GM21526 (cell line): ENCODE data around the gene LY6G5C.

ENCODE experiments used
- ATAC-seq: cut with Tn5 transposase; IDR thresholded peaks from one replicate; pipeline ENCODE4 v1.9.1; 2021; ENCODE audit warnings: moderate library complexity; ENCODE audit not compliant: unreplicated experiment, low FRiP score

Gene LY6G5C

DNA sequence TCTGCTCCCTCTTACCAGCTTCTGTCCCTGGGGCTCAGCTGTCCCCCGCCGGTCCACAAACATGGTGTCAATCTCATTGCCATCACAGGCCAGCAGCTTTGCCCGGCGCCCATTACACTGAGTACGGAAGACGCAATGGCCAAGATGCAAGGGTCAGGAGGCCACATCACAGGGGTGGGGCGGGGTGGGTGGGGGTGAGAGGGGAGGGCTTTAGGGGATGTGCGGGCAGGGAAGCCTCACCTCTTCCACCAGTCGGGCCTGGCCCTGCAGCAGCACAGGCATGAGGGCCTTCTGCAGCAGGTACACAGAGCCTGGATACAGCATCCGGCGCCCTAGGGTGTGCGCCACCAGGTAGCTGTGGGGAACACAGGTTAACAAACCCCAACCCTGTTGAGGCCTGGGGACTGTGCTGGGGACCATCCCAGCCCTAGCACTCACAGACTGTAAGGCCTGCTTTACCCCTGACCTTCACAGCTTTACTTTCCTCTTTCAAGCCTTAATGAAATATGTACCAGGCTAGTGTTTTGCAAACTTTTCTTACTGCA lies 10.8 kb upstream of the LY6G5C start:
- ATAC-seq, result no peak

DNA sequence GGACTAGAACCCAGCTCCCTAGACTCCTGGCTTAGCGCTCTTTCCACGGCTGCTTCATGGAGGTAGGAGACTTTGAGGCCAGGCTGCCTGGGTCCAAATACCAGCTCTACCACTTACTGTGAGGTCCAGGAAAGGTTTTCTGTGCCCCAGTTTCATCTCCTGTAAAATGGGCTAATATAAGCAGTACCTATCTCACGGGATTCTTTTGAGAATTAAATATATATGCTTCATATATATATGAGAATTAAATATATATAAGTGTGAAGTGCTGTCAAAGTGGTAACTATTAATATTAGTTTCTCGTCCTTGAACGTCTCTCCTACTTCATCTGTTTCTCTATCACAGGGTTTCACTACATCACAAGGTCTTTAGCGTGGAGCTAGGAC lies 10.2 kb upstream of the LY6G5C start:
- ATAC-seq, result no peak

DNA sequence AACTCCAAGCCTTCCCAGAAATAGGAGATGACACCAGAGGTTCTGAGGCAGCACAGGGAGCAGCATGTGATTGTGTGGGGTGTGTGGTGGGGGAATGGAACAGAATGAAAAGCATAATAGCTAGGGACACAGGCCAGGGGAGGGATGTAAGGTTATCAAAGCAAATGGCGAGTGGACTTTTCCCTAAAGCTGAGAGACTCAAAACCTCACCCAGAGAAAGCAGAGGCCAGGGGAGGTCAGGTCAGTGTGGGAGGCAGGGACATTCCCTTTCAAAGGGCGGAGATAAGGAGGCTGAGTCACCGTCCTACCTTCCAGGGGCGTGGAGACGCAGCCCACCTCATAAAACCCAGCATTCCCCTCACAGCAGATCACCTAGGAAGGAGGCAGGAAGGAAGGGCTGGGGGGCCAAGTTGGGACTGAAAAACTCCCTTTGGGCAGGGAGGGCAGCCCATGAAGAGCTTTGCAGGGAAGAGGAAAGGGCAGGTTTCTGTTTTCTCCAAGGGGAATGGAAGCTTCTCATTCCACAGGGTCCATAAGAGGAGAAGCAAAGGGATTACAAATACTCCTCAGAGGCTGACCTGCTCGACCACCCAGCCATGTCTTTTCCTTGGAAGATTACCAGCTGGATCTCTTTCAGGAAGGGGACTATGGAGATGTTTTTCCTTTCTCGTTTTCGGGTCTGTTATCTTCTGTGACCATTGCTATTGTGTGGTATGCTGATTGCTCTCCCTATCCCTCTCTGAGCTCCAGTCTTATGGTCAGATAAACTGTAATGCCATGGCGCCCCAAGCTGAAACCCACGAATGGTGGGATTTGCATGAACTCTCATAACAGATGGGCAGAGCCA lies 9.6 kb upstream of the LY6G5C start:
- no peak for ATAC-seq

DNA sequence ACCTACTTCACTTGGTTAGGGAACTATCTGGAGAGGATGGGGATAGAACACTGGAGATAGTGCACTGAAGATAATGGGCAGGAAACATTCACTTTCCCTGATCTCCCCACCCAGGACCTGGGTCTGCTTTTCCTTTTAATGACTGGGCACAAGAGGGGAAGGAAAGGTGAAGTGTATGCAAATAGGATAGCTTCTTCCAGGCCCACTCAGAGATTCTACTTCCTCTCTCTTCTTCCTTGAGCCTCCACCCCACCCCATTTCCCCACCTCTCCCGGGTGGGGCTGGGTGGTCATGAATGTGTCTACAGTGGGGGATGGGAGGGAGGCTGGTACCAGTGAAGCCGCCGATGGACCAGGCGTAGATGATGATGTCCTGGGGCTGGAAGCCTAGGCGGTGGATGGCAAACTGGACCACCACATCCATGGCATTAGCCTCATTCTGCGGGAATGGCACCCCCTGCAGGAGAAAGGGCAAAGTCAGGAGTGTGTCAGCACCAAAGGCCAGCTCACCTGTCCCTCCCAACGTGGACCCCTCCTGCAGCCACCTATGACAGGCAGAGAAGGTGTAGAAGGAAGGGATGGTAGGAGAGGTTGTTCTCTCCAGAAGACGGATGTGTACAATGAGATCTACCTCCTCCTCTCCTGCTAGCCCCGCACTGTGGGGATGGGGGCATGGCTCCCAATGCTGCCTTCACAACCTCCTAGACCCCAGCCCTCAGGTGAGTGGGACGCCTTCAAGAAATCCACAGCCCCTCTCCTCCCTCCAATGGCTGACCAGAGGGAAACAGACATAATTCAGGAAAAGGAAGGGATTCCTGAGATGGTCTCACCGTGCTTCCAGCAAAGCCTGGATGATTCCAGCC lies 8.6 kb upstream of the LY6G5C start:
- no peak for ATAC-seq

GRCh38 chr6:31687860-31688693 lies 7.2 kb upstream of the LY6G5C start:
- ATAC-seq, result no peak

GRCh38 chr6:31687321-31687720 lies 6.5 kb upstream of the LY6G5C start:
- no peak for ATAC-seq

DNA sequence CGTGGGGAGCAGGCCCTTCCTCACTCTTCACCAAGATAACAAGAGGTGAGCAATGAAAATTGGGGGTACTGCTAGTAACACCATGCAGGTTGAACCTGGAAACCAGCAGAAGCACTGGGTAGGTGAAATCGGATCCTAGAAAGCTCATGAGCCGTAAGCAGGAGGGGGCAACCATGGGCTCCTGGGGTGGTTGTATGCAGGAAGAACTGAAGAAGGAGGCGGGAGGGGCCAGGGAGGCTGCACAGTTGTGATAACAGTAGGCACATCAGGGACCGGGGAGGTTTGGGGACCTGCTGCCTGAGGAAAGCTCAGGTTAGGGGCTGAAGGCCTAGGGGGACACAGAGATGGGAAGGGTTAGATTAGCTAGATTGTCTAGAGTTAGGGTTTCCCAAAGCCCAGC lies 5.6 kb upstream of the LY6G5C start:
- no peak for ATAC-seq

- no peak for ATAC-seq
Measured at GRCh38 chr6:31683591-31683990, 2.7 kb upstream of the LY6G5C start.

GRCh38 chr6:31681135-31681671 lies 336 bp upstream of the LY6G5C start:
- ATAC-seq, result no peak

DNA sequence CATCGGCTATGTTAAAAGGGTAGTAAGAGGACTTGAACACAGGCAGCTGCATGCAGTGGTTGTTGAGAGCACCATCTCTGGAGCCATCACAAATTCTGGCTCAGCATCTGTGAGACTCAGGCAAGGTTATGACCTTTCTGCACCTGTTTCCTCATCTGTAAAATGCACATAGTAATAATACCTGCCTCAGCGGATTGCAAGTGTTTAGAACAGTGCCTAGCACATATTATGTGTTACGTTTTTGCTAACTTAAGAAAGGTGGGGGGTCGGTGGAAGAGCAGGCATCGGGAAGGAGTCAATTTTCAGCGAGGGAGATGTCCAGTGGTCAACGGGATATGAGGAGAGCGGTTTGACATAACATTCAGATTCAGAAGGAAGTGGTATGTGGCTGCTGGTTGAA lies 2.9 kb downstream of the LY6G5C start:
- ATAC-seq, result no peak

DNA sequence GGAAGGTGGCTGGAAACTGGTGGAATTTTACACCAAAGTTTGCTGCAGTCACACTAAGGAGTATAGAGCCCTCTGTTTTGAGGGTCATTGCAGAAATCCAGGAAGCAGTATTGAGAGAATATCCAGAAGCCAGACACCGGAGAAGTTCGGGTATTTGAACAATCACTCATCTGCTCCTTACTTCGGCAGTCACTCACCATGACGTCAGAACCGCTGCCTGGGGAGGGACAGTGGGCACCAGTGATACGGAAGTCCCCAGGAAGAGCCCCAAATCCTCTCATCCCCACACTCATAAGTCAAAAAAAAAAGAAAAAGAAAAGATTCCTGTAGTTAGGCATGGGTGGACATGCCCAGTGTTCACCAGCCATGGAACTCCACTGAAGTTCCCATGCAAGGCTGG lies 4.0 kb downstream of the LY6G5C start:
- ATAC-seq, result no peak

DNA sequence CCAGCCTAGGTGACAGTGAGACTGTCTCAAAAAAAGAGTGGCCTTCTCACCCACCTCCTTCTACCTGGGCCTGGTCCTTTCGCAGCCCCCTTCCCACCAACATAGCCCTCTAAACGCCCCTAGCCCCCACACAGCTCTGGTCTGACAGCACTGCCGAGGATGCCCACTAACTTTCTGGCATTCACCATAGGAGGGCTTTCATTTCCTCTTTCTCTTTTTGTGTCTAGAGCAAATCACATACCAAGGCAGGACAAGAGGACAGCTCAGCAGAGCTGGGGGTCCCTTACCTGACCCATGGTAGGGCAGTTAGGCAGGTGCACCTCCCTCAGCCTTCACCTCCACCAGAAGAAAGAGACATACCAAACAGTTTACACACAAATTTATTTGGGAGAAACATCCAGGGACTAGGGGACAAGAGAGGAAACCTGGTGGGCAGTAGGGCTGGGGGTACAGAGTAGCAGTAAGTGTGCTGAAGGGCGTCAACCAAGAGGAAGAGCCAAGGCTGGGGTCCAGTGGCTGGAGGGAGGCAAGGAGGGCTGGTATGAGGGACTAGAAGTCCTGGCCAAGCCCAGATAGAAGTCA lies 4.5 kb downstream of the LY6G5C start:
- no peak for ATAC-seq

GRCh38 chr6:31669676-31670075 lies 11.2 kb downstream of the LY6G5C start, which contains the start of gene LY6G5B:
TSS of gene LY6G5B (plus strand) at chr6:31669976. CDS start at chr6:31670951, 975 bp downstream.
- no peak for ATAC-seq

GRCh38 chr6:31666337-31666965 lies 14.4 kb downstream of the LY6G5C start:
- ATAC-seq, result no peak

GRCh38 chr6:31665501-31666336 lies 15.1 kb downstream of the LY6G5C start, which contains the start of gene CSNK2B:
TSS of gene CSNK2B (plus strand) at chr6:31666080. CDS start at chr6:31666832, 752 bp downstream.
- ATAC-seq, result peak; percentile 71

DNA sequence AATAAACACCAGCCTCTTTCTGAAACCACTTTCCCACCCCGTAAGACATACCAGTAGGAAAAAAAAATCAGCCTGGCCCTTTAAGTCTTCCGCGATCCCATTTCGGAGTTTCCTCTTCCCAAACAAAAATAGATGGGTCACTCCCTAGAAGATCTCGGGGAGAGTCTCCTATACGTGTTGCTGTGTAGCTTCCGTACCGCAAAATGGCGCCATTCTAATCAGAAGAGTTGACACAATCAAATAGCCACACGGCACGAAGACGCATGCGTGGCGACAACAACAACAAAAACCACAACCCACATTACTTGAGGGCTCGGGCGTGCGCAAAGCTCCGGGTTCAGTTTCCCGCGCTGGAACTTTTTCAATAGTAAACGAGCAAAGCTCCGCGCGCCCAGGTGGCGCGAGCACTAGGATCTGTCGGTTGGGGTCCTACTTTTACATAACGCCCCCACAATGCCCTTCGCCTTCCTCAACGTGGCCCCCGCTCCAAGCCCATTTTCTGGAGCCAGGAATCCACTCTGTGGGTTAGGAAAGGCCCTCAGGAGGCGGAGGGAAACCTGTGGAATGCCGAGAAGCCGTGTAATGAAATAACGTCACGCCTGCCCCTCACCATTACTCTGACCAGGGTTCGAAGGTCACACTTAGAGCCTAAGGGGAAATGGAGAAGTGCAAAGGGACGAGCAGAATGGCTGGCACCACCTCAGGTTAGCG lies 15.9 kb downstream of the LY6G5C start, which contains the start of gene GPANK1:
TSS of gene GPANK1 (minus strand) at position 208 of the 711 bp plus-strand sequence. CDS start 519 bp downstream, outside the sequence.
- no peak for ATAC-seq

DNA sequence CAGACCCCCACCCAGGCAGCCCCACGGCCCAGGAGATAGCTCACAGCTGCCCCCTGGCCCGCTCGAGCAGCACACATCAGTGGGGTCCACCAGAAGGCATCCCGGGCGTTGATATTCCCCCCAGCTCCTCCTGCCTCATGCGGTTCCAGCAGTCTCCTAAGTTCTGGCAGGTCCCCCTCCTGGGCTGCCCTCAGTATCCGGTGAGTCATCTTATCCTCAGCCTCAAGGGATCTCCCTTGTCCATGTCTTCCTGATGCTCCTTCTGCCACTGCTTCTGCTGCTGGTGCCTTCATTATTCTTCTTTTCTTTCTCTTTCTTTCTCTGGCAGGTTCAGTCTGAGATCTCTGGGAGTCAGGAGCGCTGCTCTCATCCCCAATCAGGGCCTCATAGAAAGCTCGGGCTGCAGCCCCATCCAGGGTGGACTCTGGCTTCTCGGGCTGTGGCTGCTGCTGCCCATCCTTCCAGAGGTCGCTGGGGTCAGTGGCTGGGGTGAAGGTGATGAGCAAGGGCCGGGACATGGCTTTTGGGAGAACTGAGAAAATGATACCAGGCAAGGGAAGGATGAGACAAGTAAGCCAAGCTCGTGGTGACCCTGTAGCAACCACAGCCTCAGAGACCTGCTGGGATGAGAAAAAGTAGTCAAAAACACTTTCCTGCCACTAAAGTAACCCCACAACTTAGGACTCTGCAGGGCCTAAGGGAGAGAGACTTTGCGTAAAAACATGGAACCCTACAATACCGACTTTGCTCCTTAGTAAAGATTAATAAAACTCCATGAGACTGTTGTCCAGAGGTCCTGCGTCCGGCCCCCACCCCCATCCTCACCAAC lies 16.7 kb downstream of the LY6G5C start:
- ATAC-seq, result no peak
